GM12878 (cell line): ENCODE results near the gene TMEM17. TPM values are rescaled to one million over a fixed set of nuclear protein-coding genes. Genes with fewer than 3 reads are reported as not detected.

Experiments
- ATAC-seq: fragments of 200-7000 bp; cut with Tn5 transposase; 3 replicates; pipeline ENCODE4 v1.9.1; 2020; ENCODE audit warnings: mild to moderate bottlenecking, moderate library complexity
- BruUV-seq: library from RNA; stranded (reverse); fragments of 400-500 nt; replicated peaks from 2 replicates; lab custom pipeline; 2021; lab: Mats Ljungman, UMichigan
- CTCF ChIA-PET: fragments of 300-600 bp; sonication (Branson Sonifier 250); formaldehyde crosslinking; extraction: SDS; loops from one replicate; lab custom pipeline; 2021; ENCODE audit warnings: inconsistent platforms; lab: Yijun Ruan, JAX
- POLR2A ChIA-PET: fragments of 350-600 bp; formaldehyde crosslinking; extraction: SDS; loops from one replicate; lab custom pipeline; 2021; ENCODE audit warnings: inconsistent platforms; lab: Charles Lee
- RAD21 ChIA-PET: fragments of 300-600 bp; sonication (Branson Sonifier 250); formaldehyde crosslinking; loops from one replicate; lab custom pipeline; 2023; ENCODE audit warnings: antibody characterized with exemption; ENCODE audit not compliant: unreplicated experiment; lab: Charles Lee
- SMC1A ChIA-PET: fragments of 300-600 bp; sonication (Branson Sonifier 250); formaldehyde crosslinking; loops from one replicate; lab custom pipeline; 2023; ENCODE audit not compliant: unreplicated experiment, uncharacterized antibody; lab: Charles Lee
- DNase-seq: peaks from one replicate; pipeline ENCODE4 v3.0.0-alpha.2; 2011; ENCODE audit warnings: low read depth, low spot score
- FAIRE-seq: peaks from 3 replicates; lab custom pipeline; 2011; peaks lifted over from hg19 to GRCh38; lab: Jason Lieb, UNC
- H2AFZ ChIP-seq: 2 replicates; pipeline ENCODE4 v1.6.0; 2011; ENCODE audit warnings: low read depth, low read length, control low read depth; ENCODE audit not compliant: control insufficient read depth
- H3K27ac ChIP-seq: 2 replicates; pipeline ENCODE4 v1.5.1; 2011; ENCODE audit warnings: control low read depth; ENCODE audit not compliant: control insufficient read depth, insufficient read depth
- H3K27me3 ChIP-seq, 2 experiments: replicated peaks in 1 of 2; 2 replicates each; pipeline versions ENCODE4 v1.6.0 to v1.6.1; 2011; ENCODE audit warnings: low read length in 1 of 2; ENCODE audit not compliant: control insufficient read depth in 2 of 2, insufficient read depth in 2 of 2
- H3K36me3 ChIP-seq, 2 experiments: 2 replicates each; pipeline ENCODE4 v1.5.1; 2011; ENCODE audit warnings: low read length in 1 of 2; ENCODE audit not compliant: control insufficient read depth in 2 of 2, insufficient read depth in 2 of 2
- H3K4me1 ChIP-seq: 2 replicates; pipeline ENCODE4 v1.6.1; 2011; ENCODE audit warnings: mild to moderate bottlenecking, low read length, moderate library complexity, mixed read lengths; ENCODE audit not compliant: control insufficient read depth, insufficient read depth
- H3K4me2 ChIP-seq: 2 replicates; pipeline ENCODE4 v1.6.0; 2011; ENCODE audit warnings: control low read depth; ENCODE audit not compliant: control insufficient read depth, insufficient read depth
- H3K4me3 ChIP-seq: fragments of 200-600 bp; sonication (generic); 2 replicates; pipeline ENCODE4 v1.5.1; 2016
- H3K79me2 ChIP-seq: 2 replicates; pipeline ENCODE4 v1.6.0; 2011; ENCODE audit warnings: low read length; ENCODE audit not compliant: control insufficient read depth, insufficient read depth
- H3K9ac ChIP-seq: 2 replicates; pipeline ENCODE4 v1.8.0; 2011; ENCODE audit warnings: low read length, control low read depth, mixed read lengths; ENCODE audit not compliant: control insufficient read depth, insufficient read depth
- H3K9me3 ChIP-seq: replicated peaks from 3 replicates; pipeline ENCODE4 v1.5.1; 2011; ENCODE audit warnings: mild to moderate bottlenecking, low read length; ENCODE audit not compliant: control insufficient read depth, insufficient read depth
- H4K20me1 ChIP-seq: 2 replicates; pipeline ENCODE4 v1.6.0; 2011; ENCODE audit not compliant: control insufficient read depth, insufficient read depth
- CHD1 ChIP-seq: IDR thresholded peaks from 2 replicates; pipeline ENCODE4 v1.6.1; 2012; ENCODE audit warnings: low read depth, low read length, improper control_type of control experiment
- FOXK2 ChIP-seq: fragments of 450-650 bp; IDR thresholded peaks from 2 replicates; pipeline ENCODE4 v1.6.1; 2017; ENCODE audit warnings: mild to moderate bottlenecking, moderate library complexity
- NFYA ChIP-seq: IDR thresholded peaks from 2 replicates; pipeline ENCODE4 v1.6.1; 2011; ENCODE audit warnings: low read depth, mild to moderate bottlenecking, low read length, improper control_type of control experiment, borderline replicate concordance
- WGBS: methylation state at CpG from one replicate; pipeline ENCODE4 v1.1.6; 2016; ENCODE audit warnings: low lambda C conversion rate; ENCODE audit not compliant: insufficient replicate concordance, insufficient coverage; ENCODE audit errors: missing lambda C conversion rate; 5-methylcytosine and 5-hydroxymethylcytosine counted together
- in situ Hi-C: fragments of 300-500 bp; cut with MboI; formaldehyde crosslinking; loops from 9 replicates; pipeline ENCODE4 v1.14.3; 2018; ENCODE audit warnings: mixed read lengths
- intact Hi-C: fragments of 100-400 bp; cut with micrococcal nuclease; formaldehyde crosslinking; loops from one replicate; pipeline ENCODE4 v1.14.2; 2022; ENCODE audit not compliant: unreplicated experiment
- polyA plus RNA-seq, 11 experiments: library from polyadenylated mRNA; depleted of rRNA in 4 of 11; unstranded in 6 of 11; stranded (reverse) in 5 of 11; fragments of >200 nt; fragmentation: Nextera tagmentation in 4 of 11; fragmentation: Illumina TruSeq in 1 of 11; extraction: Ambion mirVana in 4 of 11; extraction: Trizol in 1 of 11; gene quantifications; 1 replicate in 1 of 11; 2 replicates in 10 of 11; pipeline versions ENCODE4 v1.2.1 to v1.2.3, GENCODE V29; 2011 to 2016; ENCODE audit warnings: inconsistent platforms in 2 of 11, missing spikeins in 2 of 11, low read depth in 1 of 11
- total RNA-seq, 4 experiments: library from RNA; depleted of rRNA in 3 of 4; stranded (reverse); fragments of >200 nt in 3 of 4; fragmentation: Illumina TruSeq in 1 of 4; extraction: Trizol in 1 of 4; gene quantifications; 2 replicates each; pipeline versions ENCODE4 v1.2.1 to v1.2.3, GENCODE V29; 2013 to 2021
- TF ChIP-seq, protein P1 (sequence below): fragments of 450-650 bp; formaldehyde crosslinking; IDR thresholded peaks from 2 replicates; pipeline ENCODE4 v1.5.0; 2022; ENCODE audit warnings: mild to moderate bottlenecking, missing genetic modification characterization
- TF ChIP-seq, protein P2 (sequence below): fragments of 450-650 bp; IDR thresholded peaks from 2 replicates; pipeline ENCODE4 v1.6.1; 2017; ENCODE audit warnings: mild to moderate bottlenecking

Gene TMEM17
- total and polyA plus RNA-seq, 10 of the 15 experiments (the other 5 are each of a cell fraction or from before 2014, with no cell fraction given), result 0.87 to 2.6 (median 1.4) TPM

DNA sequence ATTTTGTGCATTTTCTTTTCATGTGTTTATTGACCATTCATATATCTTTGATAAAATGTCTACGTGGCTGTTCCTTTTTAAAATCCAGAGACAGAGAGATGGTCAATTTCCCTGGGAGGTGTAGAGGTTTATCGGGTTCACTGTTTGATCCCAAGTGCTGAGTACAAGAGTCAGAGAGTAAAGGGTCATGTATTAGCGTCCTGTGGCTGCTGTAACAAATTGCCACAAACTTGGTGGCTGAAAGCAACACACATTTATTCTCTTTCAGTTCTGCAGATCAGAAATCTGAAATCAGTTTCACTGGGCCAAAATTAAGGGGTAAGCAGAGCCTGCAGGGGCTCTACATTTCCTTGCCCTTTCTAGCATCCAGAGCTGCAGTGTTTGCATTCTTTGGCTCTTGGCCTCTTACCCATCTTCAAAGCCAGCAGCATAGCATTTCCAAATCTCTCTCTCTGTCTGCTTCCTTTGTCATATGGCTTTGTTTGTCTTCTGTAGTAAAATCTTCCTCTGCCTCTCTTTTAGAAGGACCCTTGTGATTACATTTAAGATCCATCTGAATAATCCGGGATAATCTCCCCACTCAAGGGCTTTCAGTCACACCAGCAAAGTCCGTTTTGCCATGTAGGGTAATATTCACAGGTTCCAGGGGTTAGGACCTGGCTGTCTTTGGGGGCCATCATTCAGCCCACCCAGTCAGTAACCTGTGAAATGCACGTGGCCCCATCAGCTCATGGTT, 49.9 kb downstream of the TMEM17 start:
- POLR2A ChIA-PET, result no interaction called here
- Histone ChIP-seq H3K4me2 (no peak overlapping the region; the same call in 1 of the 2 replicates), H2AFZ (peak overlapping the region; percentile 93; the same call in 1 of the 2 replicates), H3K27ac (no peak overlapping the region), H3K4me3 (no peak overlapping the region), H3K27me3 (no peaks in the 10 kb centered on the region), H3K9me3 (no peaks in the 10 kb centered on the region), H3K9ac (no peak overlapping the region), H3K79me2 (no peaks in the 10 kb centered on the region), H3K36me3 (no peaks in the 10 kb centered on the region), H4K20me1 (no peaks in the 10 kb centered on the region), H3K4me1 (no peaks in the 10 kb centered on the region)
- no peak for ATAC-seq
- intact Hi-C loops (loop anchor here (10.0 kb wide), 1 partner anchor 599 kb away; the partner anchor contains the start of gene OTX1), in situ Hi-C loops (loop anchor here (5.0 to 25.0 kb wide), 2 partner anchors 316 to 1031 kb away; no protein-coding TSS in a partner anchor)
- TF ChIP-seq CHD1 (no peak), FOXK2 (no peak), NFYA (no peak)
- TF ChIP-seq, protein P1, sequence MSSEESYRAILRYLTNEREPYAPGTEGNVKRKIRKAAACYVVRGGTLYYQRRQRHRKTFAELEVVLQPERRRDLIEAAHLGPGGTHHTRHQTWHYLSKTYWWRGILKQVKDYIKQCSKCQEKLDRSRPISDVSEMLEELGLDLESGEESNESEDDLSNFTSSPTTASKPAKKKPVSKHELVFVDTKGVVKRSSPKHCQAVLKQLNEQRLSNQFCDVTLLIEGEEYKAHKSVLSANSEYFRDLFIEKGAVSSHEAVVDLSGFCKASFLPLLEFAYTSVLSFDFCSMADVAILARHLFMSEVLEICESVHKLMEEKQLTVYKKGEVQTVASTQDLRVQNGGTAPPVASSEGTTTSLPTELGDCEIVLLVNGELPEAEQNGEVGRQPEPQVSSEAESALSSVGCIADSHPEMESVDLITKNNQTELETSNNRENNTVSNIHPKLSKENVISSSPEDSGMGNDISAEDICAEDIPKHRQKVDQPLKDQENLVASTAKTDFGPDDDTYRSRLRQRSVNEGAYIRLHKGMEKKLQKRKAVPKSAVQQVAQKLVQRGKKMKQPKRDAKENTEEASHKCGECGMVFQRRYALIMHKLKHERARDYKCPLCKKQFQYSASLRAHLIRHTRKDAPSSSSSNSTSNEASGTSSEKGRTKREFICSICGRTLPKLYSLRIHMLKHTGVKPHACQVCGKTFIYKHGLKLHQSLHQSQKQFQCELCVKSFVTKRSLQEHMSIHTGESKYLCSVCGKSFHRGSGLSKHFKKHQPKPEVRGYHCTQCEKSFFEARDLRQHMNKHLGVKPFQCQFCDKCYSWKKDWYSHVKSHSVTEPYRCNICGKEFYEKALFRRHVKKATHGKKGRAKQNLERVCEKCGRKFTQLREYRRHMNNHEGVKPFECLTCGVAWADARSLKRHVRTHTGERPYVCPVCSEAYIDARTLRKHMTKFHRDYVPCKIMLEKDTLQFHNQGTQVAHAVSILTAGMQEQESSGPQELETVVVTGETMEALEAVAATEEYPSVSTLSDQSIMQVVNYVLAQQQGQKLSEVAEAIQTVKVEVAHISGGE (CRISPR knock-in tag), result no peak
- TF ChIP-seq, protein P2, sequence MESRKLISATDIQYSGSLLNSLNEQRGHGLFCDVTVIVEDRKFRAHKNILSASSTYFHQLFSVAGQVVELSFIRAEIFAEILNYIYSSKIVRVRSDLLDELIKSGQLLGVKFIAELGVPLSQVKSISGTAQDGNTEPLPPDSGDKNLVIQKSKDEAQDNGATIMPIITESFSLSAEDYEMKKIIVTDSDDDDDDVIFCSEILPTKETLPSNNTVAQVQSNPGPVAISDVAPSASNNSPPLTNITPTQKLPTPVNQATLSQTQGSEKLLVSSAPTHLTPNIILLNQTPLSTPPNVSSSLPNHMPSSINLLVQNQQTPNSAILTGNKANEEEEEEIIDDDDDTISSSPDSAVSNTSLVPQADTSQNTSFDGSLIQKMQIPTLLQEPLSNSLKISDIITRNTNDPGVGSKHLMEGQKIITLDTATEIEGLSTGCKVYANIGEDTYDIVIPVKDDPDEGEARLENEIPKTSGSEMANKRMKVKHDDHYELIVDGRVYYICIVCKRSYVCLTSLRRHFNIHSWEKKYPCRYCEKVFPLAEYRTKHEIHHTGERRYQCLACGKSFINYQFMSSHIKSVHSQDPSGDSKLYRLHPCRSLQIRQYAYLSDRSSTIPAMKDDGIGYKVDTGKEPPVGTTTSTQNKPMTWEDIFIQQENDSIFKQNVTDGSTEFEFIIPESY, result no peak
- DNase-seq, result no peak
- WGBS, result 88% methylated on average over 6 of the region's 6 CpGs
- CTCF ChIA-PET, result interaction anchor here (0.6 to 11.6 kb wide), 48 partner anchors 8 to 1656 kb away, joined by 3 to 249 read pairs (median 5); partner anchors contain the start of genes COMMD1 and EHBP1
- no TSS peak for BruUV-seq
- RAD21 ChIA-PET, result interaction anchor here (0.9 to 8.9 kb wide), 16 partner anchors 10 to 1031 kb away, joined by 3 to 183 read pairs (median 8); partner anchors contain the start of gene TMEM17
- no peak for FAIRE-seq
- SMC1A ChIA-PET, result interaction anchor here (0.6 to 11.7 kb wide), 22 partner anchors 8 to 1032 kb away, joined by 3 to 201 read pairs (median 4); no protein-coding TSS in a partner anchor
